Medulla oblongata (tissue), 1 donor: ENCODE measurements around the gene GRK6.

Experiments
- DNase-seq: peaks from one replicate; pipeline ENCODE4 v3.0.0-alpha.2; 2015; ENCODE audit errors: extremely low spot score

The GRK6 gene

GRCh38 chr5:177426566-177427210 lies at the start of gene GRK6:
GRK6 (plus strand) TSS chr5:177426676; CDS start chr5:177426846, 170 bp downstream.
- no peak for DNase-seq

- no peak for DNase-seq
These were observed 48.4 kb upstream of the GRK6 start for GRCh38 chr5:177377851-177378776.

GRCh38 chr5:177378884-177379883 lies 47.3 kb upstream of the GRK6 start:
- DNase-seq: no peak

GRCh38 chr5:177380805-177381126 lies 45.7 kb upstream of the GRK6 start:
- no peak for DNase-seq

- DNase-seq: peak; percentile 23
These were observed 44.0 kb upstream of the GRK6 start for GRCh38 chr5:177382423-177383029.

- no peak for DNase-seq
These were observed 43.3 kb upstream of the GRK6 start for GRCh38 chr5:177383181-177383580.

- DNase-seq: no peak
These were observed 42.3 kb upstream of the GRK6 start, which contains the start of gene SLC34A1 for GRCh38 chr5:177384134-177384533. SLC34A1 (plus strand) TSS chr5:177384434; CDS start chr5:177385742, 1,308 bp downstream.

GRCh38 chr5:177385720-177386119 lies 40.8 kb upstream of the GRK6 start:
- no peak for DNase-seq

- no peak for DNase-seq
These were observed 39.9 kb upstream of the GRK6 start for GRCh38 chr5:177386542-177386941.

GRCh38 chr5:177387405-177387804 lies 39.1 kb upstream of the GRK6 start:
- DNase-seq: no peak

GRCh38 chr5:177388521-177389052 lies 37.9 kb upstream of the GRK6 start:
- DNase-seq: no peak

- DNase-seq: no peak
These were observed 37.0 kb upstream of the GRK6 start for GRCh38 chr5:177389241-177390169.

- DNase-seq: peak; percentile 87
These were observed 35.8 kb upstream of the GRK6 start for GRCh38 chr5:177390363-177391300.

- DNase-seq: no peak
These were observed 33.7 kb upstream of the GRK6 start for GRCh38 chr5:177392765-177393164.

GRCh38 chr5:177393206-177393765 lies 33.2 kb upstream of the GRK6 start:
- DNase-seq: no peak

- no peak for DNase-seq
These were observed 32.5 kb upstream of the GRK6 start for GRCh38 chr5:177393990-177394389.

- no peak for DNase-seq
These were observed 30.4 kb upstream of the GRK6 start for GRCh38 chr5:177396078-177396477.

GRCh38 chr5:177396807-177397206 lies 29.7 kb upstream of the GRK6 start:
- DNase-seq: no peak
